PC-9 (cell line): ENCODE measurements around the gene MMD2. TPM values are rescaled to one million over a fixed set of nuclear protein-coding genes. Genes with fewer than 3 reads are reported as not detected.

Source experiments
- BruUV-seq: library from RNA; stranded (reverse); fragments of 400-500 nt; replicated peaks from 2 replicates; lab custom pipeline; 2021; lab: Mats Ljungman, UMichigan
- CTCF ChIA-PET: fragments of 300-600 bp; sonication (Branson Sonifier 250); formaldehyde crosslinking; loops from one replicate; lab custom pipeline; 2022; ENCODE audit warnings: antibody characterized with exemption; lab: Charles Lee
- POLR2A ChIA-PET: fragments of 300-600 bp; sonication (Branson Sonifier 250); formaldehyde crosslinking; loops from one replicate; lab custom pipeline; 2022; ENCODE audit warnings: antibody characterized with exemption; ENCODE audit not compliant: unreplicated experiment; lab: Charles Lee
- DNase-seq, 2 experiments: peaks; one replicate each; pipeline versions ENCODE4 v3.0.0 to v3.0.0-alpha.2; 2015 to 2022; ENCODE audit warnings: mixed read lengths in 1 of 2
- H2AFZ ChIP-seq: fragments of 200-600 bp; sonication (generic); 2 replicates; pipeline ENCODE4 v1.8.1; 2017; ENCODE audit warnings: antibody characterized with exemption
- H3F3A ChIP-seq: fragments of 200-600 bp; sonication (generic); 2 replicates; pipeline ENCODE4 v1.8.1; 2017; ENCODE audit warnings: antibody characterized with exemption, mild to moderate bottlenecking, low read depth; ENCODE audit not compliant: insufficient read depth
- H3K27ac ChIP-seq: fragments of 200-600 bp; sonication (generic); 2 replicates; pipeline ENCODE4 v1.6.1; 2016; ENCODE audit warnings: mixed run types
- H3K27me3 ChIP-seq: fragments of 200-600 bp; sonication (generic); 2 replicates; pipeline ENCODE4 v1.6.1; 2016; ENCODE audit warnings: low read depth, mixed run types; ENCODE audit not compliant: insufficient read depth
- H3K36me3 ChIP-seq: fragments of 200-600 bp; sonication (generic); 2 replicates; pipeline ENCODE4 v1.6.1; 2016; ENCODE audit warnings: low read depth, mixed run types
- H3K4me1 ChIP-seq: fragments of 200-600 bp; sonication (generic); replicated peaks from 2 replicates; pipeline ENCODE4 v1.6.1; 2016; ENCODE audit warnings: mixed run types; ENCODE audit not compliant: insufficient read depth
- H3K4me2 ChIP-seq: fragments of 200-600 bp; sonication (generic); 2 replicates; pipeline ENCODE4 v1.6.1; 2017; ENCODE audit warnings: mixed run types
- H3K4me3 ChIP-seq: fragments of 200-600 bp; sonication (generic); 2 replicates; pipeline ENCODE4 v1.6.1; 2016; ENCODE audit warnings: mixed run types
- H3K79me2 ChIP-seq: fragments of 200-600 bp; sonication (generic); 2 replicates; pipeline ENCODE4 v1.6.1; 2017; ENCODE audit warnings: low read depth, mixed run types
- H3K9me2 ChIP-seq: fragments of 200-600 bp; sonication (generic); 2 replicates; pipeline ENCODE4 v1.8.1; 2017; ENCODE audit warnings: mild to moderate bottlenecking; ENCODE audit not compliant: insufficient read depth
- H3K9me3 ChIP-seq: fragments of 200-600 bp; sonication (generic); 2 replicates; pipeline ENCODE4 v1.8.1; 2016; ENCODE audit warnings: low read depth; ENCODE audit not compliant: insufficient read depth
- H4K20me1 ChIP-seq: fragments of 200-600 bp; sonication (generic); 2 replicates; pipeline ENCODE4 v1.8.1; 2017; ENCODE audit not compliant: insufficient read depth
- EZH2 ChIP-seq: fragments of 200-600 bp; sonication (generic); IDR thresholded peaks from 2 replicates; pipeline ENCODE4 v1.8.0; 2017; ENCODE audit warnings: antibody characterized with exemption, low read depth
- intact Hi-C: fragments of 100-400 bp; cut with micrococcal nuclease; formaldehyde crosslinking; loops from one replicate; pipeline ENCODE4 v1.10.0; 2022; ENCODE audit not compliant: unreplicated experiment
- total RNA-seq: library from RNA; stranded (reverse); gene quantifications from 2 replicates; pipeline ENCODE4 v1.2.3, GENCODE V29; 2021
- TF ChIP-seq, protein P1 (sequence below): fragments of 200-600 bp; sonication (generic); conservative IDR thresholded peaks from 2 replicates; pipeline ENCODE4 v1.6.1; 2017; ENCODE audit warnings: mixed run types, antibody characterized with exemption, mild to moderate bottlenecking, moderate library complexity

The MMD2 gene
- total RNA-seq, 1 experiment from 2014 or later, result not detected

DNA sequence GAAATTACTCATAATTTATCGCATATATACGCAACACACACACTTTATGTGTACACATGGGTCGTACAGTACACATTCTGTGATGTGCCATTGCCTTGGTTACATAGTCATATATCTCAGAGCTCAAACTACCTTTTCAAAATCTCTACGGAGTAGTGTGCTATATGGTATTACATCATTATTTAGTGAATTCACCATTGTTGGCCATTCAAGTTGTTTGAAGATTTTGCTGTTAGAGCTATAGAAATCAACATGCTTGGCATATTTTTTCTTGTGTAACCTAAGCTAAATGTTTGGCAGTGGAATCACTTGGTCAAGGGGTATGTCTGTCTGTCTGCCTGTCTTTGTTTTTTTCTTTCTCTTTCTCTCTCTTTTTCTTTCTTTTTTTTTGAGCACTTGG is 42.0 kb upstream of the MMD2 start:
- POLR2A ChIA-PET, result no interaction called here
- CTCF ChIA-PET, result no interaction called here
- no peak overlapping the region for H3K4me3 ChIP-seq
- H4K20me1 ChIP-seq, result no peaks in the 10 kb centered on the region; the same call in 1 of the 2 replicates
- H3K4me1 ChIP-seq, result no peaks in the 10 kb centered on the region
- H3K9me2 ChIP-seq, result no peaks in the 10 kb centered on the region
- no peaks in the 10 kb centered on the region for H3F3A ChIP-seq
- H3K9me3 ChIP-seq, result no peaks in the 10 kb centered on the region
- H3K27ac ChIP-seq, result no peak overlapping the region
- no peak for DNase-seq
- H3K4me2 ChIP-seq, result no peak overlapping the region
- H3K27me3 ChIP-seq, result no peaks in the 10 kb centered on the region
- intact Hi-C loops, result no loop called here
- TF ChIP-seq, protein P1, sequence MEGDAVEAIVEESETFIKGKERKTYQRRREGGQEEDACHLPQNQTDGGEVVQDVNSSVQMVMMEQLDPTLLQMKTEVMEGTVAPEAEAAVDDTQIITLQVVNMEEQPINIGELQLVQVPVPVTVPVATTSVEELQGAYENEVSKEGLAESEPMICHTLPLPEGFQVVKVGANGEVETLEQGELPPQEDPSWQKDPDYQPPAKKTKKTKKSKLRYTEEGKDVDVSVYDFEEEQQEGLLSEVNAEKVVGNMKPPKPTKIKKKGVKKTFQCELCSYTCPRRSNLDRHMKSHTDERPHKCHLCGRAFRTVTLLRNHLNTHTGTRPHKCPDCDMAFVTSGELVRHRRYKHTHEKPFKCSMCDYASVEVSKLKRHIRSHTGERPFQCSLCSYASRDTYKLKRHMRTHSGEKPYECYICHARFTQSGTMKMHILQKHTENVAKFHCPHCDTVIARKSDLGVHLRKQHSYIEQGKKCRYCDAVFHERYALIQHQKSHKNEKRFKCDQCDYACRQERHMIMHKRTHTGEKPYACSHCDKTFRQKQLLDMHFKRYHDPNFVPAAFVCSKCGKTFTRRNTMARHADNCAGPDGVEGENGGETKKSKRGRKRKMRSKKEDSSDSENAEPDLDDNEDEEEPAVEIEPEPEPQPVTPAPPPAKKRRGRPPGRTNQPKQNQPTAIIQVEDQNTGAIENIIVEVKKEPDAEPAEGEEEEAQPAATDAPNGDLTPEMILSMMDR, result no peak
- no peak for TF ChIP-seq EZH2
- BruUV-seq, result no TSS peak
- H3K79me2 ChIP-seq, result no peaks in the 10 kb centered on the region
- H2AFZ ChIP-seq, result no peak overlapping the region
- 0 out of 2 replicates have a peak, but pooled peaks cover 4% of the 10 kb centered on the region for H3K36me3 ChIP-seq

DNA sequence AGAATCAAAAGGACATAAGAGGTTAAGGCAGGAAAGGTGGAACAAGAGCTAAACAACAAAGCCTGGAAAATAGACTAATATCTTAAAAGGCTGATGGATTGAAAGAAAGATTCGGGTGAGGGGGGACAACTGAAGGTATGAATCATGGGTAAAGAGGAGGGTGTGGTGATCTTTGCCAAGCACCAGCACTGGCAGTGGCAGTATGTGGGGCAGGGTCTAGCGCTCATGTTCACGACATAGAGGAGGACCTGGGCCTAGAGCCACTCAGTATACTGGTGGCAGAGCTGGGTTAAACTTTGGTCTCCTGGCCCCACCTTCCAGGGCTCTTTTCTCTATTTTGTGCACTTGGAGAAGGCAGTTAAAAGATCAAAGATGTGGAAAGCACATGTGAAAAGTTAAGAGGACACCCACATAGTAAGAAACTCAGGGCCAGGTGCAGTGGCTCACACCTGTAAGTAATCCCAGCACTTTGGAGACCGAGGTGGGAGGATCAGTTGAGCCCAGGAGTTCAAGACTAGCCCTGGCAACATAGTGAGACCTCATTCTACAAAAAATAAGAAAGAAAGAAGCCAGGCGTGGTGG is 40.5 kb upstream of the MMD2 start:
- H2AFZ ChIP-seq, result no peak overlapping the region
- BruUV-seq, result no TSS peak
- H3K9me3 ChIP-seq, result no peaks in the 10 kb centered on the region
- intact Hi-C loops, result no loop called here
- no peaks in the 10 kb centered on the region for H3K36me3 ChIP-seq
- no peaks in the 10 kb centered on the region for H4K20me1 ChIP-seq
- H3K27me3 ChIP-seq, result no peaks in the 10 kb centered on the region
- TF ChIP-seq, protein P1, result no peak
- TF ChIP-seq EZH2, result no peak
- CTCF ChIA-PET, result interaction anchor here (0.6 to 0.7 kb wide), 2 partner anchors 86 to 209 kb away, joined by 4 to 5 read pairs; no protein-coding TSS in a partner anchor
- DNase-seq, result no peak
- H3K4me2 ChIP-seq, result no peak overlapping the region
- H3F3A ChIP-seq, result no peaks in the 10 kb centered on the region
- no peak overlapping the region for H3K4me3 ChIP-seq
- no peaks in the 10 kb centered on the region for H3K9me2 ChIP-seq
- H3K4me1 ChIP-seq, result no peaks in the 10 kb centered on the region
- no peaks in the 10 kb centered on the region for H3K79me2 ChIP-seq
- no peak overlapping the region for H3K27ac ChIP-seq
- POLR2A ChIA-PET, result no interaction called here

DNA sequence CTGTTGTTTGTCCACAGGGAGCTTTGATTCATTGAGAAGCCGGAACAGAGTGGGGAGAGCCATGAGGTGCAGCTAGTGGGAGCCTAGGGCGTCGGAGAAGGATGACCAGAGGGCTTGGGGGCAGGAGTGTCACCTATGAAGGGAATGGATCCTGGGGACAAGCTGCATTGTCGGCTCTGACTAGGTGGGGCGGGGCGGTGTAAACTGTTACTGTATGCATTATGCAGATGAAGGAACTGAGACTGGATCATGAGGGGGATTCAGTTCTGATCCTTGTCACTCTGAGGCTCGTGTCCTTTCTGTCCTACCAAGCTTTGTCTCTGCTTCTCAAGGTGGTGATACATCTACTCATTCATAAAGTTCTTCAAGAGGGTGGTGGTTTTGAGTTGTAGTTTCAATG is 39.9 kb upstream of the MMD2 start:
- no peak overlapping the region for H3K4me2 ChIP-seq
- POLR2A ChIA-PET, result no interaction called here
- no peak overlapping the region for H3K4me3 ChIP-seq
- no peak overlapping the region for H3K27ac ChIP-seq
- H2AFZ ChIP-seq, result no peak overlapping the region
- no peaks in the 10 kb centered on the region for H3K79me2 ChIP-seq
- no peak for DNase-seq
- H3F3A ChIP-seq, result no peaks in the 10 kb centered on the region
- no TSS peak for BruUV-seq
- H3K36me3 ChIP-seq, result no peaks in the 10 kb centered on the region
- H4K20me1 ChIP-seq, result no peaks in the 10 kb centered on the region
- H3K4me1 ChIP-seq, result no peaks in the 10 kb centered on the region
- CTCF ChIA-PET, result interaction anchor here (0.6 to 0.7 kb wide), 2 partner anchors 86 to 210 kb away, joined by 4 to 5 read pairs; no protein-coding TSS in a partner anchor
- intact Hi-C loops, result no loop called here
- TF ChIP-seq, protein P1, result no peak
- TF ChIP-seq EZH2, result no peak
- no peaks in the 10 kb centered on the region for H3K9me3 ChIP-seq
- no peaks in the 10 kb centered on the region for H3K27me3 ChIP-seq
- no peaks in the 10 kb centered on the region for H3K9me2 ChIP-seq
